ENCODE results near the gene ATP9B.

GRCh38 chr18:79360933-79361332 lies 291.7 kb downstream of the ATP9B start:
- no peak for TF ChIP-seq CTCF (IDR thresholded peaks at IDR 0.05; ENCODE audit: low read depth, low read length, missing input control)
- TF ChIP-seq ZBTB33 (IDR thresholded peaks at IDR 0.05), result no peak
- no peak for TF ChIP-seq ATF3 (IDR thresholded peaks at IDR 0.05)
- TF ChIP-seq FOXA2 (IDR thresholded peaks at IDR 0.05), result no peak

Measured in liver (tissue), 3 donors.